ENCODE results near the gene ARID2.

Gene ARID2

DNA sequence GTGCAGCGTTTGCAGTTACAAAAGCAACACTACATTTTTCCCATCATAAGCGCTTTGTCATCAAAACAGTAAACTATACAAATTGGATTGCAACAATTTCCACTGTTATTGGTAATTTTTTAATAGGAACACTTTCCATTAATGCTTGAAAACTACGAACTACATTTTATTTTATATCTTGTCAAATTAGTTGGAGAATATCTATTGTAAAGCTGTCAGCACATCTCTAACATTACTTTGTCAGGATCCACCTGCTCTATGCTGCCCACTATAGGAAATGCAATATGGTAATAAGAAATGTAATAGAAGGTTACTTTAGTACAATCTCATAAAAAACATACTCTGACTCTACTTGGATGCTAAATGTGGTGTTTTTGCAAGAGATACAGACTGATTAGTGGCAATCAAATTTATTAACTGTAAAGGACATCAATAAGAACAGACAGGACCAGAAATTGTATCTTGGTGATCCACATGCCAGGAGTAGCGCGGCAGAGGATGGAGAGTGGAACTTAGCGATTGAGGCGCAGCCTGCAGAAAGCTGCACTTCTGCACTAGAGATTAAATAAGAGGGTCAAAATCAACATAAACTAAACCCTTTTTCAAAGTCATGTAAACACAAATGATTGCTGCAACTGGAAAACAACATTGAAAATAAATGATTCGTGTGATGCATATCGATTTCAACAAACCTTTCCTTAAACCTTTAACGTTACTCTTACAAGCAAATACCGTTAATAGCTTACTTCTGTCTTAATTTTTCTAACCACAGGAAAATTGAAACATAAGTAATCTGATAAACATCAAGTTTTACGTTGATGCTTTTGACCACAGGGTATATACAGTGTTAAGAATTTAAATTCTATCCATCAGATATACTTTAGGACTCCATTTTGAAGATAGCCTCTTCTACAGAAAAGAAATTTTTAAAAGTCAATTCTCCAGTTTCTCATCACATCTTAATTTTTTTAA, 3.6 kb upstream of the ARID2 start:
- DNase-seq = no peak

DNA sequence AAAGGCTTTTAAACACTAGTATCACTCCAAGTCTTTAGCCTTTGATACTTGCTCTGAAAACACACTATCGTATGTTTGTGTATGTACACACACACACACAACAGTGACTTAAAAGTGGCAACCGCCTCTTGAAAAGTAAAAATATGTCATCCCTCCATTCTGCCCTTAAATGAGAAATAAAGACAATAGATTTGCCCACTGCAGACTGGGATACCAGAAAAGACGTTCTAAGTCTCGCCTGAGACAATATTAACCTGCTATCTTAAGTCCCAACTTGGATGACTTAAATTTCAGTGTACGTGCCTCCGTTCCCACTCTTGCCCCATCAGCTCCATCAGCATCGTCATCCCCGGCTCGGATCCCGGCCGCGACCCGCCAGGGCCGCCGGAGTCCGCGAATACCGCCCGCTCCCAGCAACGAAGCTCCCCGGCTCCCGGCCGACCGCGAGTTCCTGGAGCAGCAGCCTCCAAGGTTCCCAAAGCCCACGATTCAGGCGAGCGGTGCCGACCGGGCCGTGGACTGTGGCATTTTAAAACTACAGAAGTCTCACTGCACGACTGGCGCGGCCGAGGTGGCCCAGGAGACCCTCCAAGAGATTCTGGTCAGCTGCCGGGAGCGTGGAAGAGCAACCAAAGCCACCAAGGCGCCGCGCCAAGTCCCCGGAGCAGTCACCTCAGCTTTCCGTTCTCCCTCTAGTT, 2.8 kb upstream of the ARID2 start:
- no peak for DNase-seq

DNA sequence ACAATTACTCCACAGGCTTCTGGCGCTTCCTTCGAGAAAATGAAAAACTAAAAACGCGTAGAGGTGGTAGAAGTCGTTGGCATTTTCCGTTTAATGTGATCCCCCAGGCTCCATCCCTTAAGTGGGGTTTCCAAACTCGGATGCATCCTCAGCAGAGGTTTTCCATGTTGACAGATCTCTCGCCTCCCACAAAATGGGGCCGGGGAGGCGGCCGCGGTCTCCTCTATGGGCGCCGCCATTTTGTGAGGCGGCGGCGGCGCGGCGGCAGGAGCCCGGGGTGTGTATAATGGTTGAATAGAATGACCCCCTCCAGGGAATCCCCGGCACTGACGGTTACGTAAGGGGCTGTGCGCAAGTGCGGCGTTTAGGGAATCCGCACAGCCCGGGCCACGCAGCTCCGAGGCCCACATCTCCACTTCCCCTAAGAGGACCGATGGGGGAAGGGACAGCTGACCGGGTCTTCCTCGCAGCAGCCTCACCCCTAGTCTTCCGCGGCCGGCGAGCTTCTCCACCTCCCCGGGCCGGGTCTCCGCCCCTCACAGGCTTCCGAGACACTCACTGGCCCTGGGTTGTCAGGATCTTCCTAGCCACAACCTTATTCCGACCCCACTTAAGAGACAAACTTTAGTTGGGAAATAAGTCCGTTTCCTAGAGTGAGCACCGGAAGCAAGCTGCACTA, 2.1 kb upstream of the ARID2 start:
- peak; percentile 86 for DNase-seq

DNA sequence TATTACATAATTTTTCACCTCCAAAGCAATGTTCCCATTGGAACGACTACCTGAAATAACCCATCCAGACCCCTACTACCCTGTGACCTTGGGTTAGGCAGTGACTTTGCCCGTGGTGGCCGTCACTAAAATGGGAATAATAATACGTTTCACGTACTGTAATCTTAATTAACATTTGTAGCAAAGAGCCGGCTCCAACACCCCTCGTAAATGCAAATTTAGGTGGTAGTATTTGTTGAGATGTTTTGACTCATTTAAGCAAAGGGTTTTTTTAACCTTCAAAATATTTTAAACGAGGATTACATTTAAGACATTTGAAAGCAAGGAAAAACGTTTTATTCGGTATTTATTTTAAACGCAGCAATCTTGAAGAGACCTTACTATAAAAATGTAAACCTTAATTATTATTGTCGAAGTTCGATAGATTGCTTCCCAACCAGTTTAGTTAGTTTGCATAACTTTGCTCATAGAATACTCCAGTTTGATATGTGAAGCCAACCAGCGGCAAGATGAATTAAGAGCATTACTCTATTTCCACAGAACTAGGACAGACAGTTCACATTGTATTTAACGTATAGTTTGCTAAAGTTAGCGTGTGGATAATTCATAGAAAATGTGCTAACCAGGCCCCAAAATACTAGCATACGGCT, 1.4 kb upstream of the ARID2 start:
- DNase-seq = no peak

DNA sequence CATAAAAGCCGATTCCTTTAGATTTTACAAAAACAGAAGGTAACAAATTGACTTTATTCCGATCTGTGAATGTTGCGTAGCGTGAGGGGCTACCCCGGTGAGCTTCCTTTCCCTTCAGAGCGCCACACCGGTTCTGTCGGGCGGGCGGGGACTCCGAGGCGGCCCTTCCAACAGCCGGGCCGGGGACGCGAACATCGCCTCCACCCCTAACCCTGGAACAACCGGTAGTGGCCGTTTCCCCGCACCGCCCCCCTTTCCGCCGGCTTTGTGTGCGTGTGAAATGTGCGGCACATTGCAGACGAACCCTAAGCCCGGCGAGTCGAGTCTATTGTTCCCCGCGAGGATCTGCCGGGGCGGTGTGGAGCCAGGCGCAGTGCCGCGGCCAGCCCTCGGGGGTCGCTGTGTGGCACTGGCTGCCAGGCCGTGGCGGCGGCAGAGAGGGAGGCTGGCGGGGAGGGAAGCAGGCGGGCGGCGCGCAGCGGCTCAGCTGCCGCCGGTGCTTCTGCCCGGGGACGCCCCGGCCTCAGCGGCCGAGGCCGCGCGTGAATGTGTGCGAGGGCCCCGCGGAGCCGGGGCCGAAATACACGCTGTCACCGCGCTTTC, 775 bp upstream of the ARID2 start:
- peak; percentile 90 for DNase-seq

DNA sequence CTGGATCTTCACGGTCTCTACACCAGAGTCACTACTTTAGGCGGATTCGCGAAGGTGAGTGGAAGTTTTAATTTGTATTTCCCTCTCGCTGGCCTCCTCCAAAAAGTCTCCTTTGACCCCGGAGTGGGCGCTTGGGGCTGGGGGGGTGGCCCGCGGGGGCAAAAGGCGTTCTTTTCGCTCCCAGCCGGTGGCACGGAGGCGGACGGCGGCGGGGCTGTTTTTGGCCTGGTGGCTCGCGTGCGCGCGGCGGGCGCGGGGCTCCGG, 510 bp downstream of the ARID2 start:
- no peak for DNase-seq

DNA sequence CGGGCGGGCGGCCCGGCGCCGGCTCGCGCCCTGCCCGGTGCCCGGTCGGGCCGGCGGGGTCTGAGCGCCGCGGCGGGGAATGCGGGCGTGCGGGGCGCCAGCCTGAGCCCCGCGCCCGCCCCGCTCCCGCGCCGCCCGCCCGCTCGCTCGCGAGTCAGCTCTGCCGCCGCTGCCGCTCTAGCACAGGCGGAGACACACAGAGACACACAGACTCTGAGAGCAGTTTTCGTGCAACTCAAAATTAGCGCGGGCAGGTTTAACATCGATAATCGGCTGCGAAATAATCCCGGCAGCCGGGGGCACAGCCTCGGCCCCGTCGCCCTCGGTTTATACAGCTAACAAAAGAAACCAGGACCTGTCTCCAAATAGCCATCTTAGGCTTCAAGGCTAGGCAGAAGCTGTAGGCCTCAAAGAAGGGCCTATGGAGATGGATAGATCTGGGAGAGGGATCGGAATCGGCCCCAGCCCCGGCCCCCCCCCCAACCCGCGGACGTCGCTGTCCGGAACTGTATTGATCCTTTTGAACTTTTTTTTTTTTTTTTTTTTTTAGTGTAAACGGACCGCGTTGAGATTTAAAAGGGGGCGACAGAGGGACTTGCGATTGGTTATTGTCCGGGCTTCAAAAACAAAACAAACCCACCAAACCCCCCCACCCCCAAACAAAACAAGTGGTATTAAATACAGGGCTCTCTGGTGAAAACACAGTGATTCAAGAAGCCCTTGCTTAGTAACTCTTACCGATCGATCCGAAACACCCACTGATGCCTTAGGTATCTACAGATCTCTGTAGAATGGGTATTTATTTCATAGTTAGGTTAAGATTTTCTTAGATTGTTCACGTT, 1.1 kb downstream of the ARID2 start:
- no peak for DNase-seq

DNA sequence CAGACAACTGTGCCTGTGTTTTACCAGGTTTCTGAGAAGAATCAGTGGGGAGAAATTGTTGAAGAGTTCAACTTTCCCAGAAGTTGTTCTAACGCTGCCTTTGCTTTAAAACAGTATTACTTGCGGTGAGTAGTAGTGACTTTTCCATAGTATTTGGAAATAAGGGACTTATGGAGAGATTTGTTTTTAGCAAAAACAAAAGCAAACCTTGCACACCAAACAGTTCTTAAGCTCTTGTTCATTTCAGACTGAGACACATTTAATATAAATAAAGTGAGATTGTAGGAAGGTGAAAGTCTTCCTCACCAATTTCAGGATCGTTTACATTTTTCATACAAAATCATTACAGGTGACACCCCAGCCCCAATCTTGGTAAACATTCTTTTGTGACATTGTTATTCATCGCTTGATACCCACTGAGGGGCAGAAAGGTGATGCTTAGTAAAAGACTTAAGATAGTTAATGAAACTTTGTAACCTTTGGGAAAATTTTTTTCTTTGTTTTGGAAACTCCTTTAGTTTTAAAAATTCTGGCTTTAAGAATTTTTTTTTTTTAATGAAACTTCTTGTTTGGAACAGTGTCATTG, 1.8 kb downstream of the ARID2 start:
- DNase-seq = no peak

DNA sequence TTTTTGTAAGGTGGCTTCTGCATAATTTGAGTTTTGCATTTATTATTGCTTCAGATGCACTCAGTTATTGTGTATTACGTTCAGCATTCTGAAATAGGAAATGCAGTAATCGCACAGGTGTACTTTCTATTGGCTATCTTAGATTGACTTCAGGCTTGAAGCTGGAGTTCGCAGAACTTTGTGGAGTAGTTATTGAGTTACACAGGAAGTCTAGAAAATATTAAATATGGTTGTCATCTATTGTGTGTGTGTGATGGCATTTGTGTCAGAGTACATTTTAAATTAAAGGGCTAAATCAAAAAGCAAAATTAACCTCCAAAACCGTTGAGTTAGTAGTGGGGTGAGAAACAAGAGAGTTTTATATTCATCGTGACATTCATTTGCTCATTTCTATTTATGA, 2.7 kb downstream of the ARID2 start:
- no peak for DNase-seq

DNA sequence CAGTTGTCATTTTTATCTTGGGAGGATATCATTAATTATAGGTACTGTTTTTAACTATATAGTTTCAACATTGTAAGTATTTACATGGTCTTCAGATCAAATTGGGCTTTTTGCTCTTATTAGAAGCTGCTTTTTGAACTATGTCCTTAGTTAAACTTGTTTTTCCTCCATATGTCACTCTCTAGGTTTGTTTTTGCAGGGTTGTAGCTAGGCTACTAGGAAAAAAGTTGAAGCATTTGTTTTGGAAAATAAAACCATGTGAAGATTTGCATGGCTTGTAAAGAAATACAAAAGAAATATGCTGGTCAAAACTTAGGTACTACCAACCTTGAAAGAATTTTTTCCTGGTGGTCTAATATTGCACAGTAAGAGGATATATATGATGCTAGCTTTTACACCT, 3.4 kb downstream of the ARID2 start:
- no peak for DNase-seq

DNA sequence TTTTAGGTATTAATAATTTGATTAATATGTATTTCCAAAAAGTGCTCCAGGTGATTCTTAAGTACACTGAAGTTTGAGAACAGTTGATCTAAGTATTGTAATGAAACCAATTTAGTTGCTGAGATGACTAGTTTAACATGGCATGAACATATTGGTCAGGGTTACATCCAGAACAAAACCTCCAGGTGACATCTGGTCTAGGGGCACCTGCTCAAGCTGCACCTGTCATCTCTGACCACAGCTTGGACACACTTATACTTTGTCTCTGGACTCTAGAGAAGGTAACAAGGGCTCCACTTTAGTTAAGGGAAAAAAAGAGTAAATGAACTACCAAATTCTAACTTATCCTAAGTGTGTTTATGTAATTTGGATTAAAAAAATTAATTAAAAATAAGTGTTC, 8.1 kb downstream of the ARID2 start:
- no peak for DNase-seq

DNA sequence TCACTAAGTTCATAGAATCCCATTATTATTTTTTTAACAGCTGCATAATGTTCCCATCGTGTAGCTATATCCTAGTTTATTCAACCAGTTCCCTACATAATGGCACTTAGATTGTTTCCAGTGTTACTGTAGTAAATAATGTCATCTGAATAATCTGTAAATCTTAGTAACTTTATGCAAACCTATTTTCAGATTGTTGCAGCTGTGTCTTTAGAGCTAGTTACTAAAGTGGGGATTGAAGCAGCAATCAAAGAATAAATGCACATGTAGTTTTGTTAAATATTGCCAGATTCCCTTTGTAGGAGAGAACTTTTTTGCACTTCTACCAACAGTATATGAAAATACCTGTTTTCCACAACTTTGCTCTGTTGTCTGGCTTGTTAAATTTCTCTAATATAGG, 13.1 kb downstream of the ARID2 start:
- no peak for DNase-seq

DNA sequence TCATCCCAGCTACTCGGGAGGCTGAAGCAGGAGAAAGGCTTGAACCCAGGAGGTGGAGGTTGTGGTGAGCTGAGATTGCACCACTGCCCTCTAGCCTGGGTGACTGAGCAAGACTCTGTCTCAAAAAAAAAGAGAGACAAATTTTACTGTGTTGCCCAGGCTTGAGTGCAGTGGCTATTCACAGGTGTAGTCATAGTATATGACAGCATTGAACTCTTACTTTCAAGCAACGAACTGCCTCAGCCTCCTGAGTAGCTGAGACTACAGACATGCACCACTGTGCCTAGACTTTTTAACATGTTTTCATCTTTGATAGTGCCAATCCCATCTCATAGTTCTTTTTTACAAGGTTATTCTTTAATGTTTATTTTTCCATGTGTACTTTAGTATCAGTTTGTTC, 13.7 kb downstream of the ARID2 start:
- DNase-seq = no peak

DNA sequence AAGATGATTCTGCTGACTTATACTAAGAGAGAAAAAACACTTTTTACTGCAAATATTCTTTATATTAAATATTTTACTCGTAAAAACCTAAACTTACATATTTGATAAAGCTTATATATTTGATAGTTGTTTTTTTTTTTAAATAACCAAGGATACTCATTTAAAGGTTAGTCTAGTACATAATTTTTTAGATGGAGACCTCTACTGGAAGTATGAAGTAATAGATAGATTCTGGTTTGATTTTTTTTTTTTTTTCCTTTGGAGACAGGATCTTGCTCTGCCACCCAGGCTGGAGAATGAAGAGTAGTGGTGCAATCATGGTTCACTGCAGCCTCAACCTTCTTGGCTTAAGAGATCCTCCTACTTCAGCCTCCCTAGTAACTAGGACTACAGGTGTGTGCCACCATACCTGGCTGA, 16.4 kb downstream of the ARID2 start:
- peak; percentile 32 for DNase-seq

DNA sequence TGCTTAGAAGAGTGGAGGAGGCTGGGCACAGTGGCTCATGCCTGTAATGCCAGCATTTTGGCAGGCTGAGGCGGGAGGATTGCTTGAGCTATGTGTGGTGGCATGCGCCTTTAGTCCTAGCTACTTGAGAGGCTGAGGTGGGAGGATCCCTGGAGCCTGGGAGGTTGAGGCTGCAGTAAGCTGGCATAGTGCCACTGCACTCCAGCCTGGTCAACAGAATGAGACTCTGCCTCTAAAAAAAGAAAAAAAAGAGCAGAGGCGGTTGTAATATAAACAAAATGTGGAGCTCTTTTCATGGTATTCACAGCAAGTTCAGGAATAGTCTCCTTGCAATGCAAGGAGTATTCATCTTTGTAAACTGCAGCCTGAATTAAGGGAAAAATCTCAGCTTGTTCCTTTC, 27.2 kb downstream of the ARID2 start:
- no peak for DNase-seq

DNA sequence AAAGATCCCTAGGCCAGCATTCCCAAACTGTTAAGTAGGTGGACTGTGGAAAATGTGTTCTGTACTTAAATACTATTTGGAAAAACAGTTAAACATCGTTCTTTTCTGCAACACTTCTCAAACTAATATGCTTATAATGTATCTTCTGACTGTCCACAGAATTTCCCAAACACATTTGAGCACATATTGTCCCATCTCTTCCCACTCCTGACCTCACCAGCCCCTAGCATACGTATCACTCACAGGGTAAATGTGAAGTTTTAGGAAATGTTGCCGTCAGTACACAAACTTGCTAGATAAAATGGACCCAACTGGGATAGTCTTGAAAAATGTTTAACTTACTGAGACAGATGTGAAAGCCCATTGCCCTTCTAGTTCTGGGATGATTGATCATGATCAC, 27.7 kb downstream of the ARID2 start:
- DNase-seq = no peak

DNA sequence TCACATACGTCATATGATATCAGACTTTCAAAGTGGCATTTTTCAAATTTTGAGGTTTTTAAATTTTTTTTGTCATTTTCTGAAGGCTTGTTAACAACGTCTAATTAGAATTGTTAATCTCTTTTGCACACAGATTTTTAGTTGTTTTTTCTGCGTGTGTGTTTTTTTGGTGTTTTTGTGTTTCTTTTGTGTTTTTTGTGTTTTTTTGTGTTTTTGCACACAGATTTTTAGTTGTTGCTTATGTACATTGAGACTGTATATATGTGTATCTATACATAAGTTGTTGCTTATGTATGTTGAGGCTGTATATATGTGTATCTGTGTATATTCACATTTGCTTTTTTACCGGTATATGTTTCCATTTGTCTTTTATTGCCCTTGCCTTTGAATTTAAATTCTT, 30.8 kb downstream of the ARID2 start:
- no peak for DNase-seq

DNA sequence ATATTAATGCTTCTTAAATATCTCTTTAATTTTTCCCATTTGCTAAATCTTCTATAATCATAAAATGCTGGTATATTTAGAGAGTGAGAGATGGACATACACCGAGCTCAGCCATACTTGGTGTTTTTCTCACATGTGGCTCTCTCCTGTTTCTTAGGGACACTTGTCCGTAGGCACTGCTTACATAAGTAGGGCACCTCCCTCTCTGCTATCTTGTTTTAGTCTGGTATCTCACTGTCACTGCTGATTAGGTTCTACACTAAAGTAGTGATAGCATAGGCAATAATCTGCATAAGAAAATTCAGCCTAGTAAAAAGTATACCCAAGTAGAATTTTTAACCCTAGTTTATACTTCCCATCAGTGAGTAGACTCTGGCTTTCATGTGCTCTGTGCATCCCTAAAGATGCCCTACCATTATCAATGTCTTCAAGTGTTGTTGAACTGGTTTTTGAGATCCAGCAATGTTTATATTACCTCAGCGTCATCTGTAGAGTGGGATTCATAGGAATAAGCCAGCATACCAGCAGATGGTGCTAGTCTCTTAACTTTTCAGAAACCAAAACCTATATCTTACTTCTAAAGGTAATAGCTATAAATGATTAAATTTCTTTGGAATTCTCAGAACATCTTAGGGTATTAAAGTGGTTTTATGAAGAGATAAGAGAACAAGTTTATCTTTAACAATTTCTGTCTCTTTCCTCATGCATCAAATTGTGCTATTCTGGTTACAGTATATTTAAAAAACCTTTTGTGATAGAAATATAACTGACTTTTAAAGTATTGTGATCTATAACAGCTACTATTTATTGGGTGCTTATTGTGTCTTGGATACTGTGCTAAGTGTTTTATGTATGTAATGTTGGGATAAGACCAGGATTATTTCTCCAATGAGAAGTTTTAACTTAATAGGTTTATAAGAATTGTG, 32.9 kb downstream of the ARID2 start:
- DNase-seq = peak; percentile 18

DNA sequence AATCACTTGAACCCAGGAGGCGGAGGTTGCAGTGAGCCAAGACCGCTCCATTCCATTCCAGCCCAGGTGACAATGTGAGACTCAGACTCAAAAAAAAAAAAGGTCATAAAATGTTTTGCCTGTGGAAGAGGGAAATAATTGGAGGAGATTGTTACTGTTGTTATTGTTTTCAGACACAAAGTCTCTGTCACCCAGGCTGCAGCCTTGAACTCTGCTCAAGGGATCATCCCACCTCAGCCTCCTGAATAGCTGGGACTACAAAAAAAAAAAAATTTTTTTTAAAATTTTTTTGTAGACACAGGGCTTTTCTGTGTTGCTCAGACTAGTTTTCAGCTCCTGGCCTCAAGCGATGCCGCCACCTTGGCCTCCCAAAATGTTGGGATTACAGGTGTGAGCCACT, 33.9 kb downstream of the ARID2 start:
- DNase-seq = no peak

DNA sequence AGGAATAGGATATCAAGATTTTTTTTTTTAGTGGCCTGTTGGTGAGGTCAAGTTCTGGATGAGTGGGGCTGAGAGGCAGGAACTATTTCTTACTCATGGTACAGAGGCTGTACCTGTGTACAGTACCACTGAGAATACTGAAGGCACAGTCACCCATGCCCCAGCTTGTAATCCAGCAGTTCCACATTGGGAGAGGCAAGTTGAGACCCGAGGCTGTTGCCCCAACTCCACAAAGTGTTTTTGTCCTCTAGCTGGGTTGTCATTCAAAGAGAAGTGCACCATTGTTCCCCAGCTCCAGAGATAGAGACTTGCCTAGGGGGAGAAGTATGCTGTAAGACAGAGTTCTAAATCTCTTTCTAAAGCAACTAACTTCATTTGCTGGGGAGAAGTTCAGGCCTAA, 38.7 kb downstream of the ARID2 start:
- no peak for DNase-seq

DNA sequence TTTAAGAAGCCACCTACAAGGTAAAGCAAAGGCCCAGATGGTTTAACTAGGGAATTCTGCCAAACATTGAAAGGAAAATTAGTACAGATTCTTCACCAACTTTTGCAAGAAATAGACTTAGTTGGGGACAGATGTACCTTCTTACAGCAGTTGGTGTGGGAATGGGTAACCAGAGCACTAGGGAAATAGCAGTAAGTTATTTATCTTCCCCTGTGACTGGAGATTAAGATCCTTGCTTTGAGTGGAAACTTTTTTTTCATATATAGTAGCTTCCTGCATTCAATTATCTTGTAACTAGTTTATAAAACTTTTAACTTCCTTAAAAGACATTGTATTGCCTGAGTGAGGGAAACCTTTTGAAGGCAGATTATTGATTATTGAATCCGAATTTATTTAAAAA, 44.2 kb downstream of the ARID2 start:
- no peak for DNase-seq
